Inflammatory macrophage (primary cell): ENCODE measurements around the gene CDH24.

ENCODE experiments used
- DNase-seq, 2 donors: peaks; one replicate each; pipeline ENCODE4 v3.0.0-alpha.2; 2020 to 2022

CDH24 gene

DNA sequence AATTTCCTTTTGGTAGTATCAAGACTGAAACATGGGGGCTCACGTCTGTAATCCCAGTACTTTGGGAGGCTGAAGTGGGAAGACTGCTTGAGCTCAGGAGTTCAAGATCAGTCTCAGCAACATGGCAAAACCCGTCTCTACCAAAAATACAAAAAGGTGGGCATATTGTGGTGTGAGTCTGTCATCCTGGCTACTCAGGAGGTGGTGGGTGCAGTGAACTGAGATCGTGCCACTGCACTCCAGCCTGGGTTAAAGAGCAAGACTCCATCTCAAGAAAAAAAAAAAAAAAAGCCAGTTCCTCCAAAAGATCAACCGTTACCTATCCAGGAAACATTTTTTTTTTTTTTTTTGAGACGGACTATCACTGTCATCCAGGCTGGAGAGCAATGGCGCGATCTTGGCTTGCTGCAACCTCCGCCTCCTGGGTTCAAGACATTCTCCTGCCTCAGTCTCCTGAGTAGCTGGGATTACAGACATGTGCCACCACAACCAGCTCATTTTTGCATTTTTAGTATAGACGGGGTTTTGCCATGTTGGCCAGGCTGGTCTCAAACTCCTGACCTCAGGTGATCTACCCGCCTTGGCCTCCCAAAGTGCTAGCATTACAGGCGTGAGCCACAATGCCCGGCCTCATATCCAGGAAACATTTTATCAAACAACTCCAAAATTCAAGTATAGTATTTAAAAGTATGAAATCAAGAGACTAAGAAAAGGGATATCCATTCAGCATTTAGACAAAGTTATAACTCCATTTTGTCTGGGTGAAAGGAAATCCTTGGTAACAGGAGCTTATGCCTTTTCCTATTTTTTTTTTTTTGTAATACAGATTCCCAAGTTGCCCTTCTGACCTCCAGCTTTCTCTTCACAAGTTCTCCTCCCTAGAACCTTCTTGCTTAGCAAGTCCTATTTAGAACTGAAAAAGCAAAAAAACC, 34.2 kb upstream of the CDH24 start:
- no peak for DNase-seq

DNA sequence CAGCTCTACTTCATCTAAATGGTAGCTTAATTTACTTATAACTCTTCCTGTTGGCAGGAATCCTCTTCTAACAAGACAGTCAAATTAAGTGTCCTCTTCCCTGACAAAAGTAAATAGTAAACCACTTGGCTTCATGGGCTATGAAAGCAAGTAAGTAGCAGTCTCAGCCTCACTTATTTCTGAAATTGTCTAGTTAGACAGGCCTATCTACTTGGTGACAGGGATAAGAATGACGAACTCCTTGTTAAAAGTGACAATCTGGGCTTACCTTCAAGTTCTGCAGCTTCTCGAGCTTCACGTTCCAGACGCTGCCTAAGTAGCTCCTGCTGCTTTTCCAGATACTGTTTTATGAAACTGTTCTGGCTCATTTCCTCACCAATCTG, 32.9 kb upstream of the CDH24 start:
- no peak for DNase-seq

DNA sequence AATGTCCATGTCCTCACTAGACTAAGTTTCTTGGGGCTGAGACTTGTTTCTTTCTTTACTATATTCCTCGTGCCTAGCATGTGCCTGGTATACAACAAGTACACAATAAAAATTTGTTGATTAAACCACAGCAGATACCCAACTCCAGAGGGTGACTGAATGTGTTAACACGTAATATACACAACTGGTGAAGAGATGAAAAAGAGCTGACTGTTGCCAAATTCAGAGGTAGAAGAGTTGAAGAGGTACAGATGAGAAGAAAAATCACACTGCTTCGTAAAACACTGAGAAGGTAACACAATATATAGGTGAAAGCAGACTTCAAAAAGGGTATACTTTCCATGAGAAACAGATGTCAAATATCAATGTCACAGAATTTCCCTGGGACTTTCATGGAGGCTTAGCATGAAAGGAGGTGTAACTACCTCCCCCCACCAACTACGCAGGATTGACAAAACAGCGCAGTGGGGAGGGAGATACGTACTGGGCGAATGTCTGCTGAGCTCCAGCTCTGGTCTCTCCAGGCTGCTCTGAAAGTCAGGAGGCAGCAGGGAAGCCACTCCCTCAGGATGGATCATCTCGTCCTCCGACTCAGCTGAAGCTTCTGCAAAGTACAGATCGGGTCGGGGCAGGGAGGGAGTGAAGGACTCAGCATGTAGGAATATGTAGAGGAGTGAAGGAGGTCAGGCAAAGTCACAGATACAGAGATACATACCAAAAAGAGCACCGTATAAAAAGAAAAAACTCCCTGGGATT, 32.4 kb upstream of the CDH24 start:
- no peak for DNase-seq

DNA sequence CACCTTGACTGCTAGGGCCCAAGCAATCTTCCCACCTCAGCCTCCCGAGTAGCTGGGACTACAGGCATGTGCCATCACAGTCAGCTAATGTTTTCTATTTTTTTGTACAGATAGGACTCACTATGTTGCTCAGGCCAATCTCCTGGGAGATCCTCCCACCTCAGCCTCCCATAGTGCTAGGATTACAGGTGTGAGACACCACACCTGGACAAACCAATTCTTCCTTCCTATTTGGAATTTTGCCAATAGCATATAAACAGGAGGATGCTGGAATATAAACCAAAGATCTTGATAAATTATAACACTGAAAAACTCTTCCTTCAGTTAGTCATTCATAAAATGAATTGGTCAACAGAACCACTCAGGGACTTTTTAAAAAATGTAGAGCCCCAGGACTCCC, 29.2 kb upstream of the CDH24 start:
- DNase-seq, result no peak

DNA sequence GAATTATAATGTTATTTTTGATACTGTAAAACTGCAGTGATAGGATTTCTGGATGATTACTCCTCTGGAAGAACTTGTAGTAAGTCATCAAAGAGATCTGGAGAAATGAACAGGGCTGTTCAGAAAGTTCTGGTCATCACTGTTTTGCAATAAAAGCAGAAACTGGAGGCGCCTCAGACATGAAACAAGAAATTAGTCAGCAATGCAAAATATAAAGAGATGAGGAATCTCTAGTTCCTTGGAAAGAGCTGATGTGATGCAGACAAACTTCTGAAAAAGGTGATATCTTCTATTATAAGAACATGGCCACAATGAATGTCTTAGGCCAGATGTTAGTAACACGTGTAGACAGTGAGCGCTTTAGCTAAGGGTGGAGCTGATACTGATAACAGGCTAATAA, 28.1 kb upstream of the CDH24 start:
- DNase-seq, result peak; percentile 74 to 81

DNA sequence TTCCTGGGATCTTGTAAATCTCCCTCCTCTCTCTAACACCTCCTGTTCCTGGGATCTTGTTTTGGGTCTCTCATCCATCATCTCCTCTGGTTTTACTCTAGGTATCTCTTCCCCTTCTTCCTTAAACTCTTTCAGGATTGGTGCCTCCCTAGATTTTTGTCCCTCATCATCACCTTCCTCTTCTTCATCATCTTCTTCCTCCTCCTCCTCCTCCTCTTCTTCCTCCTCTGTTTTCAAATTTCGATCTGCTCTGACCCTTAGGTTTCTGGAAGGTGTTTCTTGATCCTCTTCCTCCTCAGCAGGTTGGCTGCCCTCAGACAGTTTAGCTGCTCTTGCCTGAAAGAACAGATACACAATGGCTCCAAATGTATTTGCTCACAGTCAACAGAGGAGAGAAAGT, 23.2 kb upstream of the CDH24 start:
- DNase-seq, result no peak

DNA sequence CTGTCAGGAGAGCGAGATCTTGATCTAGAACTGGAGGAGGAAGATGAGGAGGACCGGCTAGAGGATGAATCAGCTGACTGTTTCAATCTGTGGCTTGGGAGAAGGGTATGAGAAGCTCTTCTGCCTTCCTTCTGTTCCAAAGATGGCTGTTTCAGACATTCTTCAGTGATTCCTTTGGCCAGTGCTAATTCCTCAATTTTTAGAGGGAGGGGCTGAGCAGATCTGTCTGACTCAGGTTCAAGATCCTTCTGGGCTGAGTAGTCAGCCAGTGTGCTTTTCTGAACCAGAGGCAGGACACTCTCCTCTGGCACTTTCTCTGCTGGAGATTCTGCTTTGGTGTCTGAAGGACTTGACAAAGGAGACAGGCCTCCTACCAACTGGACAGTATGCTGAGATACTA, 22.4 kb upstream of the CDH24 start:
- peak in 1 of 2 donors; percentile 24 for DNase-seq

DNA sequence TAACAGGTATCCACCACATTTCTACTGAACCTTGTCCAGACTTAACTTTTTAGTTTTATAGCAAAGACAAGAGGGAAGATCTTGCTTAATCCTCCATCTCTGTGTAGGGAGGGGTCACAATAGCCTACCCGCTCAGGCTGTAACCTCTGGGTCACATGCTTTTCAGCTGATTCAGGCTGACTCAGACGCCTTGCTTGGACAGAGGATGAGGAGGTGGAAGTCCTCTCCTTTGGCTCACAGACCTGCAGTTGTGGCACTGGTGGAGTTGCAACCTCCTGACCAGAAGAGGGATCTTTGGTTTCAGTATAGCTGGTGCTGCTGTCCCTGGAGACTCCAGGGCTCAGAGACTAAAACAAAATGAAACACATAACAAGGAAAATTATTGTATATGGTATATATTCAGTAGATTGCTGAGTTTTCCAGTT, 21.4 kb upstream of the CDH24 start:
- peak; percentile 95 to 98 for DNase-seq

DNA sequence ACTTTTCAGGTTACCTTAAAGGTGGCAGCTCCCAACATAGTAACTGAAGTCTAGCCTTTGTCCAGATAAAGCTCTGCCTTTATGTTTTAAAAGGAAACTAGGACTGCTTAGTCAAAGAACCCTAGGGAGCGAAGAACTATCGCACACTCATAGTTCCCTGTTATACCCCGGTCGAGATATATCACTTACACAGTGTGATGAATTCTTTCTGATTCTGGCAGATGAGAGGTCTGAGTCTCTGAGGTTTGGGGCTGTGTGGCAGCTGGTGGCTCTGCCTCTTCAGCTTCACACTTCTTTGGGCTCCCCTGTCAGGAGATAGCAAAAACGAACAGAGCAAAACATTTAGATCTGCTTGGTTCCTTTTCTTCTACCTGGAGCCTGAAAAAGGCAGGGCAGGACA, 20.6 kb upstream of the CDH24 start:
- DNase-seq, result no peak

DNA sequence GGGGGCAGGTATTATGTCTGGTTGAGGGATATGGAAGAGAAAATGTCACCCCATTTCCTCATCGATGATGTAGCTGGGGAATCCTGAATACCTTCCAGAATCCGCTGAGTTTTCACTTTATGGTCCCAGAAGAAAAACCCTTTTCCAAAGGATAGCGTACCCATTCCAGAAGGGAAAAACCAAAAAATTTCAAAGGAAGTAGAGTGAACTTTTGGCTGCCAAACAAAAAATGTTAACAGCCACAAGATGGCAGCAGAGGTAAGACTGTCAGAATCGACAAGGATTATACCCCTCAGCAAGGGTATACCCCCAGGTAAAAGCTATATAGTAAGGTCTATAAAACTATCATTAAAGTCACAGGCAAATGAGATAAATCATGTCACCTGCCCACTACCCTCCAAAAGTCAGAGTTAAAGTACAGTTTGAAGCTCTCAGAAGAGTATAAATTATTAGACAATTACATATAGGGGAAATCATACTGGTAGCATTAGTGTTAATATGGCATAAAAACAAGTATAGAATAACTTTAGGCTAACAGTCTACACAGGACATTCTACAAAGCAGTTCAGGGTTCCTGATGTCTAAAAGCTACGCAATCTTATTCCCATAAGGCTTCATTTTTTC, 19.6 kb upstream of the CDH24 start:
- peak; percentile 41 to 47 for DNase-seq

DNA sequence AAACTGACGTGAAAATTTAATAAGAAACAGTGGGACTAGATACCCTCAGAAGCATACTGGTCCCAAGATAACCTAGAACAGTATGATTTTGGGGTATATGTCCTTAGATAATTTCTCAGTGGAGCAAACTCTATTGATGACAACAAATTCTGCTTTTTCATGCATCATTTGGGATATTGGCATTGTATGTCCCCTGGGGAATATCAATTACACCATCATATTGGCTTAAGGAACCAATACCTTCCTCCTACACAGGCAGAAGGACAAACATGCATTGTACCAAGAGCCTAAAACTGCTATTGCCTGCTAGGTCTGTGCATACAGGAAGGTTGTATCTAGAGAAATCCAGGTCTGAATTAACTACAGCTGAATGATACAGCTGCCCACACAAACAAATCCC, 17.6 kb upstream of the CDH24 start:
- no peak for DNase-seq

DNA sequence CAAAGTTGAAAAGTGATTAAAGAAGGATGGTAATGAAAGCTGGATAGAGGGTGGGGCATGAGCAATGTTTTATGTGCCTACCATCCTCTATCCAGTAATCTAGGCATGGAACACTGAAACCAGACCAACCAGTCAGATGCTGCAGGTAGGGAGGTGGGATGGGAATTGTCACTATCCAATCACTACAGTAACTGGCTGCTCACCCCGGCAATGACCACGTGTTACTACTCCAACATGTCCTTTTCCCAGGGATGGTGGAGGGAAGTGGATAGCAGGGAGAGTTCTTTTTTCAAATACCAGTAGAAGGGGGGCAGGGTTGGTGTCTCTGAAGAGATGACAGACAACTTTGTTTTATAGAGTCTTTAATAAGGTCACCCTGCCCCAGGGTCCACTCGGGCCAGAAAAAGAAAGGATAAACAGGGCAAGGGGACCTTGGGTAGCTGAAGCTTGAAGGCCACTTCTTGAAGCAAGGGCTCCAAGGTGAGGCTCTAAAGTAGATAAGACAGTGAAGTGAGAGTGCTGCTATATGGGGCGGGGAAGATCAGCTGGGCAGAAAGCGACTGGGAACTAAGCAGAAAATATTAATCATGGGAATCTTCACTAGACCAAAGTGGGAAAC, 14.7 kb upstream of the CDH24 start:
- DNase-seq, result no peak

DNA sequence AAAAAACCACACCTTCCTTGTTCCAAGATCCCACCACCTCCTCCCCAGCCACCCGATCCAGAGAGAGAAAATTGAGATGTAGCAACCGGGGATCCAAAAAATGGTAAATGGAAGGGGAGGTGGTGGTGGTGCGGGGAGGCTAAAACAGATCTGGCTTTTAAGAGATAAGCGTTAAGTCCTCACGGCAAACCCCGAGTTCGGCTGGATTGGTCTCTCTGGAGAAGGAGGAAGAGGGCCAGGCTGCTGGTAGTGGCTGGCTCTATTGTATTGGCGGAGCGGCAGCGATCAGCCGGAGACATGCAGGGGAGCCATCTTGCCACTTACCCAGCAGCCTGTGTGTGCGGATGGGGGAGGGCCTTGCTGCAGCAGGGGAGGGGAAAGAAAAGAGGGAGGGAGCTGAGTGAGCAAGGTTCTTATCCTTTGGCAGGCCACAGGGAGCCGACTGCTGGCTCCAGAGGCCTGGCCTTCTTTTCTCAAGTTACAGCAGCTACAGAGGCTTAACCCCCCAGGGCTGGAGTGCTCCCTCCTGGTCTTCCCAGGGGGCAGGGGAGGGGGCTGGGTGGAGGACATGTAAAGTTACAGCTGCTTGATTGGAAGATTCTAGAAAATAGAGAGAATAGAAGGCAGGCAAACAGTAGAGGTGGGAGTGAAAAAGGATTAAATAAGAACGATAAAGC, 14.1 kb upstream of the CDH24 start:
- peak; percentile 74 to 80 for DNase-seq

DNA sequence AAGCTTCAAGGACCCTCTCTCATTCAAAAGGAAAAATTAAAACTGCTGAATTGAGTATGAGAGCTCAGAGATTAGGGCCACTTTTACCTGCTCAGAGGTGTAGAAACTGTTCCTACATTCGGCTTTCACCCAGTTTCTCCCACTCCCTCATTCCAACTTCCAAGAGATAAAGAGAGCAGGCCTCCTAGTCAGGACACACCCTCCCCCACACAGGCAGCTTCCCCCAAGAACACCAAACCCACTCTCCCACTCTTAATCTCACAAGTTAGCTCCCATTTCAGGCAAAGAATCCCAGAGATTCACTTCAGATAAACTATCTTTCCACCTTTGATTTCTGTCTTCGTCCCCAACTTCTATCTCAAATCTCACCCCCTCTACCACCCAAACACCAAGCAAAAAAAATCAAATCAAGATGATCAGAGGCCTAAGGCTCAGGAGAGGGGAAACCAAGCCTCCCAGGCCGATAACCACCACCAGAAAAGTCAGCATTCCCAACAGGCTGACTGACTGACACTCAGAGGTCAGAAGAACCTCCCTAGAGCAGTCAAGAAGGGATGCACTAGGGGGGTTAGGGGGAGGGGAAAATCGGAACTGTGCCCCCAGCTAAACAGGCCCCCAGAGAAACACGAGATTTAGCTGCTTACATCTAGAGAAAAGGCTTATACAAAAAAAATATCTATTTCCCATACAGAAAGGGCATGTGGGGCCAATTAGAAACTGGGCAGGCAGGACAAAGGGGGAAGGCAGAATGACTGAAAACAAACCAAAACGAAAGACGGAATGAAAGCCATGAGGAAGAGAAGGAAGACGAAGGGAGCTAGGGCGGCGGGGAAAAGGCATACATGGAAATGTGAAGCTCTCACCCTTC, 13.2 kb upstream of the CDH24 start:
- no peak for DNase-seq

DNA sequence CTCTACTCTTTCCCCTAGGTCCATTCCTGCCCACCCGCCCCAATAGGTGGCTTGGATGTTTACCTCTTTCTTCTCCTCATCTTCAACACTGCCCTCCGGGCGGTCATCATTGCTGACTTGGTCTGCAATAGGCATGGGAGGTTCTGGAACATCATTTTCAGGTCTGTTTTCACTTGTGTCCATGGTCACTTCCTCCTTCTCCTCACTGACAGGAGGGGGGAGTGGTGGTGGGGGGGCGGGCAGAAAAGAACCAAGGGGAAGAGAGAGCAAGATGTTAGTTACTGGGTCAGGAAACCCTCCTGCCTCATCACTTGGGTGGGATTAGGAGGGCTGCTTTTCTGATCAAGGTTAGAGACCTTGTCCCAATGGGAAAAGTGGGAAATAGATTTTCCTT, 12.1 kb upstream of the CDH24 start:
- DNase-seq, result peak in 1 of 2 donors; percentile 11

DNA sequence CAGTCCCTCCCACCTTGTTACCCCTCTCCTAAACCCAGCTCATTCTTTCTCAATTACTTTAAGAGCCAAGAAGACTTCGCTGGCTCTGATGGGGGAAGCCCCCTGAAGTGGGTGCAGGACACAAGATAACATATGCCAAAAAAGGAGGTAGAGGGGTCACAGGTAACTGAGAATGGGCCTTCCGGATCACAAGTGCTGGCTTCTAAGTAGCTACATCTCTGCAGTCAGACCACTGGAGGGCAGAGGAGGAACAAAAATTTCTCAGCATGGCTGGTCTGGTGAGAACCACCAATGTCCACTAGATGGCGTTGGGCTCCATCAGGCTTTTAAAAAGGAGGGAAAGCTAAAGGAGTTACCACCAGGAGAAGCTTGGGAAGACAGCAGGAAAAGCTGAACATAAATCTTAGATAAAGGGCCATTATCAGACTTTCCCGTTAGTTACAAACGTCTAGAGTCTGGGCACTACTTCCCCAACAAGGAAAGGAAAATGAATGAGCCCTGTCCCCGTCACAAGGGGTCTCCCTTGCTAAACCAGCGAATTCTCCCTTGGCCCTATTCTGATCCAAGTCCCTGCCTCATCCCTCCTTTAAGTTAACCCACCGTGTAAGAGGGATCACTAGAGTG, 11.6 kb upstream of the CDH24 start:
- DNase-seq, result peak; percentile 88 to 90

DNA sequence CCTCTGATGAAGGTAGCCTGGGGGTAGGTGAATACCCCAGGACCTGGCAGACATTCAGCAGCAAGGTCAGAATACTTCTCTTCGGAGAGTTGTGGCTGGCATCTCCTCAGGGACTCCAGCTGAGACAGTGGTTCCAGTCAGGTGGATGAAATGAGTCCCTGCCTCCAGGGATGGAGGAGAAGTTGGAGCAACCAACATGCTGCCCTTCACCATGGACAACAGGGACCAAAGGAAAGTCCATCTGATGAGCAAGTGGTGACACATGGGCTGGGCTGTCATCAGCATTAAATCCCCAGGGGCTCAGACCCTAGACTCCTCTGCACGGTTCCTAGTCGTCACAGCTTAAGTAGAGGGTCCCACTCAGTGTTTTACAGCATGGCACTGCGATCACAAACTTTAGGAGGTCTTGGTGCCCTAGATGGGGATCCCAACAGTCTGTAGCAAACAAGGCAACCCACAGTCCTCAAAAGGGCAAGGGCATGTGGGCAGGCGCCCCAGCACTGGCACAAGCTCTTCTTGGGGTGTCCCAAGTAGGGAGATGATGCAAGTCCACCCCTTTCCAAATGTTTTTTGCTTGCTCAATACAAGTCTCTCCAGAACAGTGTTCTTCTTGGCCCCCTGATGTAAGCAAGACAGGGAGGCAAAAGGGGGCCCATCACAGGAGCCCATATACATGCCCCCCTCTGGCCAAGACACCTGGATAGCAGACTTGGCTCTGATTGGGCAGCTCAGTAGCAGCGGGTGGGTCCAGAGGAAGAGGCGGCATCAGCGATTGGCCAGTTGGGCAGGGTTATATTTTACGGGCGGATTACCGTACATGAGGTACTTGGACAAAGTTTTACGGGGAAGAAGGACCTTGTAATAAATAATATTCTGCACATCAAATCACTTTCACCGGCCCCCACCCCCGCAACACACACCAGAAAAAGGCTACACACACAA, 10.8 kb upstream of the CDH24 start:
- DNase-seq, result no peak

DNA sequence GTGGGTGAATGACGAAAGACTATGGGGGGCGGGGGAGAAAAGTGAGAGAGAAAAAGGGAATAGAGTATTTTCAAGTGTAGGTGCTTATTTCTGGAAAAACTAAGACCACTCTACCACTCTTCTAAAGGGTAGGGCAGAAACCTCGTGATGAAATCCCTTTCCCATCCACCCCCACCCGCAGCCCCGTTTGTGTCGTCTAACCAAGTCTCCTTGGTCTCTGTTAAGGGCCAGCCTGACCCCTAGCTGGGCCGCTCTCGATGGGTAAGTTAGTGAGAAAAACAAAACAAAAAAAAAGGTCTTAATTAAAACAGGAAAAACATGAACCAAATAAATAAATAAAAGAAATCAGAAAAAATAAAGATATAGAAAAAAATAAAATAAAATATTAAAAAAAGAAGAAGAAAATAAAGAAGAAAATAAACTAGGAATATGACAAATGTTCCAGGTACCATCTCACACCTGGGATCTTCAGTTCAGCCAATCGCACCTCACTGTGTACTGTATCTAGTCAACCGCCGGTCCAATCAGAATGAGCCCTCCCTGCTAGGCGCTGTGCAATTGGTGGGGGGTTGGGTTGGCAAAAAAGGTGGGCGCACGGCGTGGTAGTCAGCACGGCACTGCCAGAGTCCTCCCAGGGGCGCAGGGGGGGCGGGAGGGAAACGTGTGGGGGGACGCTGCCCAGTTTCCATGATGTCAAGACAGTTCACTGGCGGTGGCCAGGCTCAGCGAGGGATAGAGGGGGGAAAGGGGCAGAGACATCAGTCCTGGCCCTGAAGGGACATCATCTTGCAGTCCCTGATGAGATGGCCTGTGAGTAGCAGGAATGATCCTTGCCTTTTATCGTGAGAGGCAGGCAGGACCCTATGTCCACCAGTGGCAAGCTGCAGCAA, 9.8 kb upstream of the CDH24 start:
- DNase-seq, result no peak

DNA sequence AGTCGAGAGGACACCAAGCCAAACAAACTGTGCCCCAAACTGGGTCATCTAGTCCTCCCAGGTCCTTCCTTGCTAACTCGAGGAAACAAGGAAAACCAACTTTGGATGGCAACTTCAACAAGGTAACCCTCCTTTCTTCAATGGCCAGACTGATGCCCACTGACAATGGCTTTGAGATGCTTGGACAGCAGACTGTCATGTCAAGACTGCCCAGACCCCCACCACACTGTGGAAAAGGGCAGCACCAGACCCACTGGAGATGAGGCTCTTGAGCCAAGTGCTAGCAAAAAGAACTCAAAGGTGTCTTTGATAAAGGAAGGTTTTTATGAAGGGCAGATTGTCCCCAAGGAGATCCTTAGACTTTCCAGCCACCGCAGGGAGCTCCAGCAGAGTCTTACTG, 9.0 kb upstream of the CDH24 start:
- no peak for DNase-seq
